Measurements from ENCODE around the gene SRP19. TPM values are rescaled to one million over a fixed set of nuclear protein-coding genes. Genes with fewer than 3 reads are reported as not detected.

Gene SRP19
- total RNA-seq, 5 donors from 2014 or later (not counting 1 experiment from before 2014, with no cell fraction given): 34.6 to 44.9 (median 40.4) TPM

- POLR2A ChIA-PET: no interaction called here
- Mint-ChIP-seq H3K27ac (no peak overlapping the region), H3K4me1 (peaks cover 0 to 7% (median 0%) of the 10 kb centered on the region in 3 donors), H3K27me3 (no peaks in the 10 kb centered on the region), H3K4me3 (no peak overlapping the region), H3K9me3 (no peaks in the 10 kb centered on the region), H3K36me3 (peaks cover 58% of the 10 kb centered on the region)
- H3K27me3 ChIP-seq (replicated peaks in 1 of 2; ENCODE audit: control insufficient read depth in 2 of 2, extremely low read depth in 1 of 2, insufficient read depth in 2 of 2, low read length in 1 of 2): no peaks in the 10 kb centered on the region
- CTCF ChIA-PET: no interaction called here
- H3K4me3 ChIP-seq (ENCODE audit: control insufficient read depth in 1 of 2, extremely low read depth in 1 of 2, low read length in 1 of 2): no peak overlapping the region
- no peak overlapping the region for H3K27ac ChIP-seq (ENCODE audit: low read length)
- DNase-seq (no peak), ATAC-seq (replicated peaks in 1 of 4) (no peak)
- H3K9me3 ChIP-seq: no peaks in the 10 kb centered on the region
- H3K4me1 ChIP-seq (ENCODE audit: control insufficient read depth in 1 of 2, extremely low read depth in 1 of 2, insufficient read depth in 2 of 2, low read length in 2 of 2): no peaks in the 10 kb centered on the region
- peaks cover 10 to 50% of the 10 kb centered on the region in 2 donors for H3K36me3 ChIP-seq (ENCODE audit: control insufficient read depth in 2 of 2, extremely low read depth in 1 of 2, insufficient read depth in 1 of 2, low read length in 1 of 2)
Observed at GRCh38 chr5:112824197-112824596, 36.9 kb upstream of the SRP19 start.

- Mint-ChIP-seq H3K4me1 (peaks cover 0 to under 1% (median 0%) of the 10 kb centered on the region in 3 donors), H3K9me3 (no peaks in the 10 kb centered on the region), H3K4me3 (no peak overlapping the region), H3K27me3 (no peaks in the 10 kb centered on the region), H3K27ac (peak overlapping the region in 1 of 2 donors; percentile 1), H3K36me3 (peaks cover 47% of the 10 kb centered on the region)
- DNase-seq: no peak
- WGBS (ENCODE audit: insufficient coverage): 100% methylated on average over 1 of the region's 2 CpGs
- POLR2A ChIA-PET: no interaction called here
- Histone ChIP-seq H3K4me3 (ENCODE audit: control insufficient read depth in 1 of 2, extremely low read depth in 1 of 2, low read length in 1 of 2) (no peak overlapping the region), H3K36me3 (ENCODE audit: control insufficient read depth in 2 of 2, extremely low read depth in 1 of 2, insufficient read depth in 1 of 2, low read length in 1 of 2) (peaks cover 7 to 28% of the 10 kb centered on the region in 2 donors), H3K9me3 (no peaks in the 10 kb centered on the region), H3K27me3 (replicated peaks in 1 of 2; ENCODE audit: control insufficient read depth in 2 of 2, extremely low read depth in 1 of 2, insufficient read depth in 2 of 2, low read length in 1 of 2) (no peaks in the 10 kb centered on the region), H3K4me1 (ENCODE audit: control insufficient read depth in 1 of 2, extremely low read depth in 1 of 2, insufficient read depth in 2 of 2, low read length in 2 of 2) (no peaks in the 10 kb centered on the region), H3K27ac (ENCODE audit: low read length) (no peak overlapping the region)
- no peak for ATAC-seq (replicated peaks in 1 of 4)
- CTCF ChIA-PET: no interaction called here
Observed at GRCh38 chr5:112830378-112830777, 30.7 kb upstream of the SRP19 start.

DNA sequence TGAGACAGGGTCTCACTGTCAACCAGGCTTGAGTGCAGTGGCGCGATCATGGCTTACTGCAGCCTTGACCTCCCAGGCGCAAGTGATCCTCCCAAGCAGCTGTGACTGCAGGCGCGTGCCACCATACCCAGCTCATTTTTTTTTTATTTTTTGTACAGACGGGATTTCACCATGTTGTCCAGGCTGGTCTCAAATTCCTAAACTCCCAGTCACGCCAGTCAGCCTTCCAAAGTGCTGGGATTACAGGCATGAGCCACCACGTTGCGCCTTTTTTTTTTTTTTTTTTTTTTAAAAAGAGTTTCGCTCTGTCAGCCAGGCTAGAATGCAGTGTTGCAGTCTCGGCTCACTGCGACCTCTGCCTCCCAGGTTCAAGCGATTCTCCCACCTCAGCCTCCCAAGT lies 27.1 kb upstream of the SRP19 start:
- Histone ChIP-seq H3K27ac (ENCODE audit: low read length) (no peak overlapping the region), H3K4me1 (ENCODE audit: control insufficient read depth in 1 of 2, extremely low read depth in 1 of 2, insufficient read depth in 2 of 2, low read length in 2 of 2) (no peaks in the 10 kb centered on the region), H3K9me3 (no peaks in the 10 kb centered on the region), H3K36me3 (ENCODE audit: control insufficient read depth in 2 of 2, extremely low read depth in 1 of 2, insufficient read depth in 1 of 2, low read length in 1 of 2) (peaks cover 8 to 36% of the 10 kb centered on the region in 2 donors), H3K27me3 (replicated peaks in 1 of 2; ENCODE audit: control insufficient read depth in 2 of 2, extremely low read depth in 1 of 2, insufficient read depth in 2 of 2, low read length in 1 of 2) (no peaks in the 10 kb centered on the region), H3K4me3 (ENCODE audit: control insufficient read depth in 1 of 2, extremely low read depth in 1 of 2, low read length in 1 of 2) (no peak overlapping the region)
- Mint-ChIP-seq H3K27ac (no peak overlapping the region), H3K36me3 (peaks cover 50% of the 10 kb centered on the region), H3K4me1 (no peaks in the 10 kb centered on the region), H3K27me3 (no peaks in the 10 kb centered on the region), H3K4me3 (no peak overlapping the region), H3K9me3 (no peaks in the 10 kb centered on the region)
- POLR2A ChIA-PET: interaction anchor here in 1 of 2 donors (0.7 kb wide), 1 partner anchor 142 kb away, joined by 13 read pairs; no protein-coding TSS in a partner anchor
- WGBS (ENCODE audit: insufficient coverage): 100% methylated on average over 5 of the region's 13 CpGs
- CTCF ChIA-PET: interaction anchor here (0.7 kb wide), 4 partner anchors 43 to 161 kb away, joined by 3 to 14 read pairs (median 8); no protein-coding TSS in a partner anchor
- ATAC-seq (replicated peaks in 1 of 4) (no peak), DNase-seq (no peak)

GRCh38 chr5:112844489-112844888 lies 16.6 kb upstream of the SRP19 start:
- Mint-ChIP-seq H3K9me3 (no peaks in the 10 kb centered on the region), H3K36me3 (peaks cover 30% of the 10 kb centered on the region), H3K27me3 (no peaks in the 10 kb centered on the region), H3K4me1 (peaks cover 4 to 7% (median 4%) of the 10 kb centered on the region in 3 donors), H3K27ac (no peak overlapping the region), H3K4me3 (no peak overlapping the region)
- Histone ChIP-seq H3K36me3 (ENCODE audit: control insufficient read depth in 2 of 2, extremely low read depth in 1 of 2, insufficient read depth in 1 of 2, low read length in 1 of 2) (peaks cover 2 to 10% of the 10 kb centered on the region in 2 donors), H3K9me3 (no peaks in the 10 kb centered on the region), H3K4me1 (ENCODE audit: control insufficient read depth in 1 of 2, extremely low read depth in 1 of 2, insufficient read depth in 2 of 2, low read length in 2 of 2) (no peaks in the 10 kb centered on the region), H3K27ac (ENCODE audit: low read length) (no peak overlapping the region), H3K27me3 (replicated peaks in 1 of 2; ENCODE audit: control insufficient read depth in 2 of 2, extremely low read depth in 1 of 2, insufficient read depth in 2 of 2, low read length in 1 of 2) (peaks cover 0 to 4% of the 10 kb centered on the region in 2 experiments), H3K4me3 (ENCODE audit: control insufficient read depth in 1 of 2, extremely low read depth in 1 of 2, low read length in 1 of 2) (no peak overlapping the region)
- CTCF ChIA-PET: no interaction called here
- POLR2A ChIA-PET: interaction anchor here in 1 of 2 donors (0.5 kb wide), 1 partner anchor 16 kb away, joined by 4 read pairs; no protein-coding TSS in a partner anchor
- no peak for ATAC-seq (replicated peaks in 1 of 4)
- no peak for DNase-seq
- WGBS (ENCODE audit: insufficient coverage): no CpG with 5 or more reads among the region's 1 CpG

GRCh38 chr5:112846556-112846955 lies 14.5 kb upstream of the SRP19 start:
- H3K27ac Mint-ChIP-seq: no peak overlapping the region

DNA sequence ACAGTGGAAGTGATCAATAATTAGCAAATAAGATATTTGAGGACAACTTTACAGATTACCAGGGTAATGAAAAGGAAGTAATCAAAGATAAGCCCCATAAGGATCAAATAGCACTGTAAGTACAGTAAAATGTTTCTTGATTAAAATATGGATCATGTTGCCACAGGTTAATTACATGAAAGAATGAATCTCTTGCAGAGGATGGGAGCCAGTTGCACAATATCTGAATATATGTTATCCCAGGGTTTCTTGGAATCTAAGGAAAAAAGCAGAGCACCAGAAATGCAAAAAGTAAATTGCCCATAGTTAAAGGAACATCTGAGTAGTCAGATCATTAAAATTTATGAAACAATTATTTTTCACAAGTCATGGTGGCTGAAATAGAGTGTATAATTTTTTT lies 13.8 kb upstream of the SRP19 start:
- H3K27ac Mint-ChIP-seq: no peak overlapping the region

More at GRCh38 chr5:112846556-112846955, 14.5 kb upstream of the SRP19 start:
- CTCF ChIA-PET: interaction anchor here in 1 of 2 donors (0.6 kb wide), 1 partner anchor 136 kb away, joined by 3 read pairs; no protein-coding TSS in a partner anchor
- Histone ChIP-seq H3K4me1 (ENCODE audit: control insufficient read depth in 1 of 2, extremely low read depth in 1 of 2, insufficient read depth in 2 of 2, low read length in 2 of 2) (no peaks in the 10 kb centered on the region), H3K27ac (ENCODE audit: low read length) (no peak overlapping the region), H3K27me3 (replicated peaks in 1 of 2; ENCODE audit: control insufficient read depth in 2 of 2, extremely low read depth in 1 of 2, insufficient read depth in 2 of 2, low read length in 1 of 2) (peaks cover 0 to 4% of the 10 kb centered on the region in 2 experiments), H3K9me3 (no peaks in the 10 kb centered on the region), H3K36me3 (ENCODE audit: control insufficient read depth in 2 of 2, extremely low read depth in 1 of 2, insufficient read depth in 1 of 2, low read length in 1 of 2) (no peaks in the 10 kb centered on the region), H3K4me3 (ENCODE audit: control insufficient read depth in 1 of 2, extremely low read depth in 1 of 2, low read length in 1 of 2) (no peak overlapping the region)
- Mint-ChIP-seq H3K4me1 (peaks cover 4 to 7% (median 4%) of the 10 kb centered on the region in 3 donors), H3K27me3 (peaks cover 0 to under 1% of the 10 kb centered on the region in 2 donors), H3K36me3 (peaks cover 11% of the 10 kb centered on the region), H3K9me3 (no peaks in the 10 kb centered on the region), H3K4me3 (no peak overlapping the region)
- WGBS (ENCODE audit: insufficient coverage): 100% methylated on average over 3 of the region's 5 CpGs
- ATAC-seq (replicated peaks in 1 of 4) (no peak), DNase-seq (no peak)
- POLR2A ChIA-PET: no interaction called here

More for the DNA sequence above, 13.8 kb upstream of the SRP19 start:
- Histone ChIP-seq H3K27me3 (replicated peaks in 1 of 2; ENCODE audit: control insufficient read depth in 2 of 2, extremely low read depth in 1 of 2, insufficient read depth in 2 of 2, low read length in 1 of 2) (peaks cover 0 to 4% of the 10 kb centered on the region in 2 experiments), H3K9me3 (no peaks in the 10 kb centered on the region), H3K4me3 (ENCODE audit: control insufficient read depth in 1 of 2, extremely low read depth in 1 of 2, low read length in 1 of 2) (no peak overlapping the region), H3K36me3 (ENCODE audit: control insufficient read depth in 2 of 2, extremely low read depth in 1 of 2, insufficient read depth in 1 of 2, low read length in 1 of 2) (no peaks in the 10 kb centered on the region), H3K27ac (ENCODE audit: low read length) (no peak overlapping the region), H3K4me1 (ENCODE audit: control insufficient read depth in 1 of 2, extremely low read depth in 1 of 2, insufficient read depth in 2 of 2, low read length in 2 of 2) (no peaks in the 10 kb centered on the region)
- Mint-ChIP-seq H3K36me3 (peaks cover 5% of the 10 kb centered on the region), H3K4me1 (peaks cover 4 to 7% (median 4%) of the 10 kb centered on the region in 3 donors), H3K4me3 (no peak overlapping the region), H3K9me3 (no peaks in the 10 kb centered on the region), H3K27me3 (peaks cover 0 to 3% of the 10 kb centered on the region in 2 donors)
- ChIA-PET CTCF (no interaction called here), POLR2A (no interaction called here)
- no peak for DNase-seq
- ATAC-seq (replicated peaks in 1 of 4): no peak
